Effector memory CD8-positive, alpha-beta T cell (primary cell): ENCODE results near the gene MLLT6.
A peak's percentile ranks its signal among the peaks of the same experiment; 100 is the strongest.

ENCODE experiments used
- ATAC-seq: fragments of 150-1000 bp; cut with Tn5 transposase; replicated peaks from 2 replicates; pipeline ENCODE4 v1.10.0; 2021; ENCODE audit warnings: mild to moderate bottlenecking, moderate library complexity
- DNase-seq, 3 experiments: peaks; one replicate each; pipeline ENCODE4 v3.0.0; 2021
- H3K27ac Mint-ChIP-seq, 2 donors: one replicate each; pipeline ENCODE4 v1.8.0; 2022; ENCODE audit warnings: mild to moderate bottlenecking in 2 of 2, mixed read lengths in 2 of 2, moderate library complexity in 2 of 2
- H3K27me3 Mint-ChIP-seq, 2 donors: one replicate each; pipeline ENCODE4 v1.8.0; 2022; ENCODE audit warnings: mixed read lengths in 2 of 2
- H3K36me3 Mint-ChIP-seq: one replicate; pipeline ENCODE4 v1.8.0; 2022; ENCODE audit warnings: mild to moderate bottlenecking, moderate library complexity, mixed read lengths; ENCODE audit not compliant: insufficient read depth
- H3K4me1 Mint-ChIP-seq, 2 donors: one replicate each; pipeline ENCODE4 v1.8.0; 2022; ENCODE audit warnings: low read depth in 2 of 2, mixed read lengths in 2 of 2
- H3K4me3 Mint-ChIP-seq, 2 donors: one replicate each; pipeline ENCODE4 v1.8.0; 2022; ENCODE audit warnings: mild to moderate bottlenecking in 2 of 2, mixed read lengths in 2 of 2, moderate library complexity in 2 of 2
- H3K9me3 Mint-ChIP-seq, 2 donors: one replicate each; pipeline ENCODE4 v1.8.0; 2022; ENCODE audit warnings: mixed read lengths in 2 of 2

Gene MLLT6

GRCh38 chr17:38707678-38708351 lies 2.7 kb downstream of the MLLT6 start:
- H3K4me3 Mint-ChIP-seq = peak overlapping the region; percentile 97 to 99
- no peaks in the 10 kb centered on the region for H3K9me3 Mint-ChIP-seq
- H3K27ac Mint-ChIP-seq = peak overlapping the region; percentile 91 to 95
- no peaks in the 10 kb centered on the region for H3K27me3 Mint-ChIP-seq
- H3K36me3 Mint-ChIP-seq = peaks cover 67% of the 10 kb centered on the region
- ATAC-seq (no peak), DNase-seq (no peak)
- H3K4me1 Mint-ChIP-seq = peaks cover 50 to 60% of the 10 kb centered on the region in 2 donors

GRCh38 chr17:38709104-38709820 lies 4.2 kb downstream of the MLLT6 start:
- peaks cover 42 to 49% of the 10 kb centered on the region in 2 donors for H3K4me1 Mint-ChIP-seq
- H3K4me3 Mint-ChIP-seq = no peak overlapping the region
- DNase-seq (no peak), ATAC-seq (no peak)
- H3K9me3 Mint-ChIP-seq = no peaks in the 10 kb centered on the region
- H3K27me3 Mint-ChIP-seq = no peaks in the 10 kb centered on the region
- peaks cover 72% of the 10 kb centered on the region for H3K36me3 Mint-ChIP-seq
- H3K27ac Mint-ChIP-seq = peak overlapping the region; percentile 42 to 85

GRCh38 chr17:38709864-38710603 lies 5.0 kb downstream of the MLLT6 start:
- no peaks in the 10 kb centered on the region for H3K27me3 Mint-ChIP-seq
- H3K4me1 Mint-ChIP-seq = peaks cover 37 to 45% of the 10 kb centered on the region in 2 donors
- no peak for ATAC-seq
- no peaks in the 10 kb centered on the region for H3K9me3 Mint-ChIP-seq
- H3K27ac Mint-ChIP-seq = peak overlapping the region; percentile 42 to 85
- H3K36me3 Mint-ChIP-seq = peaks cover 74% of the 10 kb centered on the region
- DNase-seq = no peak
- H3K4me3 Mint-ChIP-seq = no peak overlapping the region

- Mint-ChIP-seq H3K4me1 (peaks cover 40 to 47% of the 10 kb centered on the region in 2 donors), H3K9me3 (no peaks in the 10 kb centered on the region), H3K27me3 (no peaks in the 10 kb centered on the region), H3K27ac (peak overlapping the region; percentile 42 to 85), H3K36me3 (peaks cover 74% of the 10 kb centered on the region), H3K4me3 (peak overlapping the region in 1 of 2 donors; percentile 50)
- ATAC-seq (no peak), DNase-seq (no peak)
Observed at GRCh38 chr17:38710604-38710962, 5.5 kb downstream of the MLLT6 start.

GRCh38 chr17:38710985-38711384 lies 5.9 kb downstream of the MLLT6 start:
- no peaks in the 10 kb centered on the region for H3K9me3 Mint-ChIP-seq
- peak overlapping the region; percentile 42 to 85 for H3K27ac Mint-ChIP-seq
- no peaks in the 10 kb centered on the region for H3K27me3 Mint-ChIP-seq
- peak overlapping the region in 1 of 2 donors; percentile 50 for H3K4me3 Mint-ChIP-seq
- DNase-seq (no peak), ATAC-seq (no peak)
- peaks cover 44 to 45% of the 10 kb centered on the region in 2 donors for H3K4me1 Mint-ChIP-seq
- H3K36me3 Mint-ChIP-seq = peaks cover 73% of the 10 kb centered on the region

- peaks cover 66% of the 10 kb centered on the region for H3K36me3 Mint-ChIP-seq
- H3K9me3 Mint-ChIP-seq = no peaks in the 10 kb centered on the region
- peak overlapping the region in 1 of 2 donors; percentile 85 for H3K27ac Mint-ChIP-seq
- H3K27me3 Mint-ChIP-seq = no peaks in the 10 kb centered on the region
- peak; percentile 33 for ATAC-seq
- peaks cover 39 to 46% of the 10 kb centered on the region in 2 donors for H3K4me1 Mint-ChIP-seq
- DNase-seq = no peak
- H3K4me3 Mint-ChIP-seq = no peak overlapping the region
Observed at GRCh38 chr17:38711792-38712571, 6.9 kb downstream of the MLLT6 start.

GRCh38 chr17:38712593-38712992 lies 7.5 kb downstream of the MLLT6 start:
- DNase-seq = no peak
- Mint-ChIP-seq H3K36me3 (peaks cover 66% of the 10 kb centered on the region), H3K27ac (peak overlapping the region in 1 of 2 donors; percentile 85), H3K27me3 (no peaks in the 10 kb centered on the region), H3K9me3 (no peaks in the 10 kb centered on the region), H3K4me1 (peaks cover 33 to 44% of the 10 kb centered on the region in 2 donors), H3K4me3 (no peak overlapping the region)
- no peak for ATAC-seq

- DNase-seq = no peak
- peaks cover 64% of the 10 kb centered on the region for H3K36me3 Mint-ChIP-seq
- H3K27ac Mint-ChIP-seq = peak overlapping the region in 1 of 2 donors; percentile 38
- no peak overlapping the region for H3K4me3 Mint-ChIP-seq
- no peaks in the 10 kb centered on the region for H3K27me3 Mint-ChIP-seq
- H3K4me1 Mint-ChIP-seq = peaks cover 29 to 42% of the 10 kb centered on the region in 2 donors
- no peaks in the 10 kb centered on the region for H3K9me3 Mint-ChIP-seq
- no peak for ATAC-seq
Observed at GRCh38 chr17:38713456-38714075, 8.5 kb downstream of the MLLT6 start.

GRCh38 chr17:38715216-38715943 lies 10.3 kb downstream of the MLLT6 start:
- H3K4me3 Mint-ChIP-seq = no peak overlapping the region

GRCh38 chr17:38716368-38717005 lies 11.4 kb downstream of the MLLT6 start:
- no peak for DNase-seq
- Mint-ChIP-seq H3K36me3 (peaks cover 60% of the 10 kb centered on the region), H3K9me3 (no peaks in the 10 kb centered on the region), H3K4me1 (peaks cover 15 to 29% of the 10 kb centered on the region in 2 donors), H3K27me3 (no peaks in the 10 kb centered on the region), H3K4me3 (no peak overlapping the region), H3K27ac (peak overlapping the region; percentile 49 to 88)
- ATAC-seq = no peak

More at GRCh38 chr17:38715216-38715943, 10.3 kb downstream of the MLLT6 start:
- peaks cover 18 to 32% of the 10 kb centered on the region in 2 donors for H3K4me1 Mint-ChIP-seq
- ATAC-seq (no peak), DNase-seq (no peak)
- peak overlapping the region; percentile 66 to 90 for H3K27ac Mint-ChIP-seq
- H3K9me3 Mint-ChIP-seq = no peaks in the 10 kb centered on the region
- H3K36me3 Mint-ChIP-seq = peaks cover 58% of the 10 kb centered on the region
- no peaks in the 10 kb centered on the region for H3K27me3 Mint-ChIP-seq

- ATAC-seq (no peak), DNase-seq (no peak)
- Mint-ChIP-seq H3K27me3 (no peaks in the 10 kb centered on the region), H3K4me3 (no peak overlapping the region), H3K36me3 (peaks cover 55% of the 10 kb centered on the region), H3K27ac (peak overlapping the region; percentile 49 to 88), H3K9me3 (no peaks in the 10 kb centered on the region), H3K4me1 (peaks cover 15 to 29% of the 10 kb centered on the region in 2 donors)
Observed at GRCh38 chr17:38717139-38717745, 12.2 kb downstream of the MLLT6 start.
